Measurements from ENCODE around the gene WIPI1. TPM values are rescaled to one million over a fixed set of nuclear protein-coding genes. Genes with fewer than 3 reads are reported as not detected.
A peak's percentile ranks its signal among the peaks of the same experiment; 100 is the strongest.

The WIPI1 gene
- total and polyA plus RNA-seq, 2 of the 13 experiments (the other 11 are each of a cell fraction or from before 2014, with no cell fraction given), result 29.4 to 141 TPM

- 94% methylated on average over 7 of the region's 7 CpGs for WGBS (ENCODE audit: low lambda C conversion rate)
- Histone ChIP-seq H3K36me3 (replicated peaks in 1 of 2; ENCODE audit: control insufficient read depth in 1 of 2, insufficient read depth in 2 of 2, low read length in 2 of 2) (no peaks in the 10 kb centered on the region; a peak in 1 of 5 replicates), H3K27ac (ENCODE audit: extremely low read length, insufficient read depth, low read length) (no peak overlapping the region), H2AFZ (ENCODE audit: low read length) (no peak overlapping the region), H3K4me2 (ENCODE audit: low read depth, low read length) (peak overlapping the region; percentile 14; the same call in 1 of the 2 replicates), H3K9ac (ENCODE audit: insufficient read depth, low read depth, low read length) (no peak overlapping the region), H3K4me3 (replicated peaks in 1 of 3; ENCODE audit: insufficient read depth in 1 of 3, low read depth in 2 of 3, low read length in 3 of 3) (no peak overlapping the region; a peak in 1 of 6 replicates), H3K27me3 (ENCODE audit: control insufficient read depth in 1 of 2, insufficient read depth in 2 of 2, low read length in 2 of 2) (no peaks in the 10 kb centered on the region), H4K20me1 (ENCODE audit: insufficient read depth, low read length) (no peaks in the 10 kb centered on the region), H3K9me3 (ENCODE audit: low read length) (peaks cover 6% of the 10 kb centered on the region; the same call in 1 of the 2 replicates), H3K79me2 (ENCODE audit: insufficient read depth, low read length) (no peaks in the 10 kb centered on the region), H3K4me1 (ENCODE audit: insufficient read depth, low read length) (peaks cover 42% of the 10 kb centered on the region)
- BruUV-seq (replicated peaks), result no TSS peak
- TF ChIP-seq YEATS2 (CRISPR knock-in tag; IDR thresholded peaks at IDR 0.05; ENCODE audit: borderline replicate concordance), result no peak
- TF ChIP-seq ZFP37 (CRISPR knock-in tag; IDR thresholded peaks at IDR 0.05; ENCODE audit: borderline replicate concordance), result no peak
- 0 out of 2 replicates have a peak, but pooled peaks have one; percentile 3 for TF ChIP-seq ZNF605 (CRISPR knock-in tag; IDR thresholded peaks at IDR 0.05)
- TF ChIP-seq U2AF2 (IDR thresholded peaks at IDR 0.05; ENCODE audit: low read depth, low read length), result no peak
- no peak for TF ChIP-seq RFX3 (CRISPR knock-in tag; IDR thresholded peaks at IDR 0.05)
- TF ChIP-seq BRCA1 (CRISPR knock-in tag; IDR thresholded peaks at IDR 0.05), result no peak
- TF ChIP-seq, protein P1, sequence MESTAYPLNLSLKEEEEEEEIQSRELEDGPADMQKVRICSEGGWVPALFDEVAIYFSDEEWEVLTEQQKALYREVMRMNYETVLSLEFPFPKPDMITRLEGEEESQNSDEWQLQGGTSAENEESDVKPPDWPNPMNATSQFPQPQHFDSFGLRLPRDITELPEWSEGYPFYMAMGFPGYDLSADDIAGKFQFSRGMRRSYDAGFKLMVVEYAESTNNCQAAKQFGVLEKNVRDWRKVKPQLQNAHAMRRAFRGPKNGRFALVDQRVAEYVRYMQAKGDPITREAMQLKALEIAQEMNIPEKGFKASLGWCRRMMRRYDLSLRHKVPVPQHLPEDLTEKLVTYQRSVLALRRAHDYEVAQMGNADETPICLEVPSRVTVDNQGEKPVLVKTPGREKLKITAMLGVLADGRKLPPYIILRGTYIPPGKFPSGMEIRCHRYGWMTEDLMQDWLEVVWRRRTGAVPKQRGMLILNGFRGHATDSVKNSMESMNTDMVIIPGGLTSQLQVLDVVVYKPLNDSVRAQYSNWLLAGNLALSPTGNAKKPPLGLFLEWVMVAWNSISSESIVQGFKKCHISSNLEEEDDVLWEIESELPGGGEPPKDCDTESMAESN (CRISPR knock-in tag; conservative IDR thresholded peaks at IDR 0.05), result no peak
- ATAC-seq, result no peak
- ChIA-PET POLR2A (interaction anchor here (1.2 kb wide), 2 partner anchors 18 to 153 kb away, joined by 3 to 4 read pairs; partner anchors contain the start of gene AMZ2), CTCF (ENCODE audit: low intra/inter-chr PET ratio, low total read pairs) (no interaction called here)
- in situ Hi-C loops (cut with HindIII; ENCODE audit: extremely low pct_ligation_motif_present, low pct_unique_long_range_greater_than_20kb) (no loop called here), intact Hi-C loops (cut with micrococcal nuclease; ENCODE audit: unreplicated experiment) (no loop called here)
- no peak for FAIRE-seq
- DNase-seq (ENCODE audit: low spot score), result no peak
Observed at GRCh38 chr17:68401288-68401687, 56.0 kb downstream of the WIPI1 start.

GRCh38 chr17:68400404-68400735 lies 56.9 kb downstream of the WIPI1 start:
- ChIA-PET POLR2A (interaction anchor here (1.2 kb wide), 2 partner anchors 17 to 152 kb away, joined by 3 to 4 read pairs; partner anchors contain the start of gene AMZ2), CTCF (ENCODE audit: low intra/inter-chr PET ratio, low total read pairs) (interaction anchor here (2.0 kb wide), 1 partner anchor 137 kb away, joined by 32 read pairs; no protein-coding TSS in a partner anchor)
- 98% methylated on average over 4 of the region's 4 CpGs for WGBS (ENCODE audit: low lambda C conversion rate)
- TF ChIP-seq TCF7 (IDR thresholded peaks at IDR 0.05; ENCODE audit: low read depth), result no peak
- TF ChIP-seq, protein P2, sequence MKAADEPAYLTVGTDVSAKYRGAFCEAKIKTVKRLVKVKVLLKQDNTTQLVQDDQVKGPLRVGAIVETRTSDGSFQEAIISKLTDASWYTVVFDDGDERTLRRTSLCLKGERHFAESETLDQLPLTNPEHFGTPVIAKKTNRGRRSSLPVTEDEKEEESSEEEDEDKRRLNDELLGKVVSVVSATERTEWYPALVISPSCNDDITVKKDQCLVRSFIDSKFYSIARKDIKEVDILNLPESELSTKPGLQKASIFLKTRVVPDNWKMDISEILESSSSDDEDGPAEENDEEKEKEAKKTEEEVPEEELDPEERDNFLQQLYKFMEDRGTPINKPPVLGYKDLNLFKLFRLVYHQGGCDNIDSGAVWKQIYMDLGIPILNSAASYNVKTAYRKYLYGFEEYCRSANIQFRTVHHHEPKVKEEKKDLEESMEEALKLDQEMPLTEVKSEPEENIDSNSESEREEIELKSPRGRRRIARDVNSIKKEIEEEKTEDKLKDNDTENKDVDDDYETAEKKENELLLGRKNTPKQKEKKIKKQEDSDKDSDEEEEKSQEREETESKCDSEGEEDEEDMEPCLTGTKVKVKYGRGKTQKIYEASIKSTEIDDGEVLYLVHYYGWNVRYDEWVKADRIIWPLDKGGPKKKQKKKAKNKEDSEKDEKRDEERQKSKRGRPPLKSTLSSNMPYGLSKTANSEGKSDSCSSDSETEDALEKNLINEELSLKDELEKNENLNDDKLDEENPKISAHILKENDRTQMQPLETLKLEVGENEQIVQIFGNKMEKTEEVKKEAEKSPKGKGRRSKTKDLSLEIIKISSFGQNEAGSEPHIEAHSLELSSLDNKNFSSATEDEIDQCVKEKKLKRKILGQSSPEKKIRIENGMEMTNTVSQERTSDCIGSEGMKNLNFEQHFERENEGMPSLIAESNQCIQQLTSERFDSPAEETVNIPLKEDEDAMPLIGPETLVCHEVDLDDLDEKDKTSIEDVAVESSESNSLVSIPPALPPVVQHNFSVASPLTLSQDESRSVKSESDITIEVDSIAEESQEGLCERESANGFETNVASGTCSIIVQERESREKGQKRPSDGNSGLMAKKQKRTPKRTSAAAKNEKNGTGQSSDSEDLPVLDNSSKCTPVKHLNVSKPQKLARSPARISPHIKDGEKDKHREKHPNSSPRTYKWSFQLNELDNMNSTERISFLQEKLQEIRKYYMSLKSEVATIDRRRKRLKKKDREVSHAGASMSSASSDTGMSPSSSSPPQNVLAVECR (CRISPR knock-in tag; IDR thresholded peaks at IDR 0.05; ENCODE audit: borderline replicate concordance), result 0 out of 2 replicates have a peak, but pooled peaks have one; percentile 12
- no peak for TF ChIP-seq NRL (CRISPR knock-in tag; IDR thresholded peaks at IDR 0.05; ENCODE audit: borderline replicate concordance)
- no peak for TF ChIP-seq ZNF639 (CRISPR knock-in tag; conservative IDR thresholded peaks at IDR 0.05)

More at GRCh38 chr17:68400404-68400735, 56.9 kb downstream of the WIPI1 start:
- H3K9me3 ChIP-seq (ENCODE audit: low read length), result peaks cover 4% of the 10 kb centered on the region; the same call in 1 of the 2 replicates
- DNase-seq (ENCODE audit: low spot score), result no peak
- H3K9ac ChIP-seq (ENCODE audit: insufficient read depth, low read depth, low read length), result no peak overlapping the region
- H3K36me3 ChIP-seq (replicated peaks in 1 of 2; ENCODE audit: control insufficient read depth in 1 of 2, insufficient read depth in 2 of 2, low read length in 2 of 2), result no peaks in the 10 kb centered on the region; a peak in 1 of 5 replicates
- H2AFZ ChIP-seq (ENCODE audit: low read length), result no peak overlapping the region
- intact Hi-C loops (cut with micrococcal nuclease; ENCODE audit: unreplicated experiment), result no loop called here
- no peaks in the 10 kb centered on the region for H3K79me2 ChIP-seq (ENCODE audit: insufficient read depth, low read length)
- H3K4me1 ChIP-seq (ENCODE audit: insufficient read depth, low read length), result peaks cover 46% of the 10 kb centered on the region
- no peaks in the 10 kb centered on the region for H4K20me1 ChIP-seq (ENCODE audit: insufficient read depth, low read length)
- FAIRE-seq, result no peak
- H3K4me2 ChIP-seq (ENCODE audit: low read depth, low read length), result peak overlapping the region; percentile 14; the same call in 1 of the 2 replicates
- no peak overlapping the region for H3K4me3 ChIP-seq (replicated peaks in 1 of 3; ENCODE audit: insufficient read depth in 1 of 3, low read depth in 2 of 3, low read length in 3 of 3)
- H3K27me3 ChIP-seq (ENCODE audit: control insufficient read depth in 1 of 2, insufficient read depth in 2 of 2, low read length in 2 of 2), result no peaks in the 10 kb centered on the region
- in situ Hi-C loops (cut with HindIII; ENCODE audit: extremely low pct_ligation_motif_present, low pct_unique_long_range_greater_than_20kb), result no loop called here
- no peak overlapping the region for H3K27ac ChIP-seq (ENCODE audit: extremely low read length, insufficient read depth, low read length)
- BruUV-seq (replicated peaks), result no TSS peak
- ATAC-seq, result no peak

Data from HepG2 (cell line).